Neural cell (in vitro differentiated cells): Measurements from ENCODE around the gene KIF18B. TPM values are rescaled to one million over a fixed set of nuclear protein-coding genes. Genes with fewer than 3 reads are reported as not detected.

Source experiments
- H2AFZ ChIP-seq: fragments of 200-600, 300-800 bp; sonication (generic), shearing (Covaris generic); 2 replicates; pipeline ENCODE4 v1.6.0; 2014; ENCODE audit warnings: low read depth, mild to moderate bottlenecking, antibody characterized with exemption, low read length, moderate library complexity
- H3F3A ChIP-seq: fragments of 200-600 bp; shearing (Covaris generic); 2 replicates; pipeline ENCODE4 v1.6.1; 2016; ENCODE audit warnings: mild to moderate bottlenecking, moderate library complexity, mixed read lengths, antibody characterized with exemption, low read length; ENCODE audit not compliant: insufficient read depth, poor library complexity, severe bottlenecking
- H3K27ac ChIP-seq: fragments of 200-600, 300-800 bp; sonication (generic), shearing (Covaris generic); 2 replicates; pipeline ENCODE4 v1.5.1; 2014; ENCODE audit warnings: mild to moderate bottlenecking, low read length, moderate library complexity
- H3K27me3 ChIP-seq: fragments of 300-800, 200-600 bp; sonication (generic), shearing (Covaris generic); 2 replicates; pipeline ENCODE4 v1.6.0; 2014; ENCODE audit warnings: mild to moderate bottlenecking, low read depth, low read length, moderate library complexity; ENCODE audit not compliant: insufficient read depth
- H3K36me3 ChIP-seq: fragments of 300-800, 200-600 bp; sonication (generic), shearing (Covaris generic); 2 replicates; pipeline ENCODE4 v1.5.1; 2014; ENCODE audit warnings: mild to moderate bottlenecking, antibody characterized with exemption, low read length, moderate library complexity; ENCODE audit not compliant: insufficient read depth
- H3K4me2 ChIP-seq: fragments of 300-800, 200-600 bp; sonication (generic), shearing (Covaris generic); 2 replicates; pipeline ENCODE4 v1.6.0; 2014; ENCODE audit warnings: mild to moderate bottlenecking, low read length
- H3K4me3 ChIP-seq: fragments of 300-800, 200-600 bp; sonication (generic), shearing (Covaris generic); 2 replicates; pipeline ENCODE4 v1.5.1; 2014; ENCODE audit warnings: mild to moderate bottlenecking, low read length, moderate library complexity
- H3K79me2 ChIP-seq: fragments of 200-600 bp; shearing (Covaris generic); replicated peaks from 2 replicates; pipeline ENCODE4 v1.6.0; 2014; ENCODE audit warnings: mild to moderate bottlenecking, low read length, moderate library complexity; ENCODE audit not compliant: insufficient read depth
- H3K9ac ChIP-seq: fragments of 300-800, 200-600 bp; sonication (generic), shearing (Covaris generic); 2 replicates; pipeline ENCODE4 v1.6.1; 2016; ENCODE audit warnings: mild to moderate bottlenecking, low read length, mixed read lengths
- H3K9me2 ChIP-seq: fragments of 200-600 bp; shearing (Covaris generic); 2 replicates; pipeline ENCODE4 v1.6.1; 2016; ENCODE audit warnings: mild to moderate bottlenecking, low read length, mixed read lengths; ENCODE audit not compliant: insufficient read depth
- H3K9me3 ChIP-seq: fragments of 200-600, 300-800 bp; sonication (generic), shearing (Covaris generic); 2 replicates; pipeline ENCODE4 v1.6.1; 2016; ENCODE audit warnings: mild to moderate bottlenecking, mixed run types, low read length, moderate library complexity, mixed read lengths
- H4K20me1 ChIP-seq: fragments of 200-600 bp; shearing (Covaris generic); 2 replicates; pipeline ENCODE4 v1.6.1; 2016; ENCODE audit warnings: mild to moderate bottlenecking, mixed run types; ENCODE audit not compliant: insufficient read depth
- CTCF ChIP-seq: fragments of 450-650 bp; IDR thresholded peaks from 2 replicates; pipeline ENCODE4 v1.5.1; 2014; ENCODE audit warnings: antibody characterized with exemption, mild to moderate bottlenecking, moderate library complexity; ENCODE audit not compliant: poor library complexity, severe bottlenecking
- EP300 ChIP-seq: fragments of 450-650 bp; conservative IDR thresholded peaks from 2 replicates; pipeline ENCODE4 v1.6.1; 2014; ENCODE audit warnings: antibody characterized with exemption, mild to moderate bottlenecking, moderate library complexity; ENCODE audit not compliant: poor library complexity, severe bottlenecking
- EZH2 ChIP-seq: fragments of 200-600, 300-800 bp; shearing (Covaris generic), sonication (generic); IDR thresholded peaks from 2 replicates; pipeline ENCODE4 v1.6.1; 2014; ENCODE audit warnings: antibody characterized with exemption, low read length, borderline replicate concordance, mild to moderate bottlenecking; ENCODE audit not compliant: insufficient read depth, poor library complexity, severe bottlenecking
- MXI1 ChIP-seq: fragments of 450-650 bp; conservative IDR thresholded peaks from 2 replicates; pipeline ENCODE4 v1.6.1; 2014; ENCODE audit warnings: antibody characterized with exemption, mild to moderate bottlenecking; ENCODE audit not compliant: poor library complexity, severe bottlenecking
- POLR2AphosphoS5 ChIP-seq: IDR thresholded peaks from 2 replicates; pipeline ENCODE4 v1.6.1; 2012
- RAD21 ChIP-seq: fragments of 450-650 bp; conservative IDR thresholded peaks from 2 replicates; pipeline ENCODE4 v1.6.1; 2014; ENCODE audit warnings: antibody characterized with exemption, mild to moderate bottlenecking, moderate library complexity
- REST ChIP-seq: IDR thresholded peaks from 2 replicates; pipeline ENCODE4 v1.6.1; 2012; ENCODE audit warnings: borderline replicate concordance
- SMC3 ChIP-seq: fragments of 450-650 bp; conservative IDR thresholded peaks from 2 replicates; pipeline ENCODE4 v1.6.1; 2014; ENCODE audit warnings: antibody characterized with exemption, mild to moderate bottlenecking, moderate library complexity; ENCODE audit not compliant: poor library complexity
- TAF1 ChIP-seq: IDR thresholded peaks from 2 replicates; pipeline ENCODE4 v1.6.1; 2012; ENCODE audit warnings: low read depth
- polyA plus RNA-seq: library from polyadenylated mRNA; depleted of rRNA; stranded (reverse); fragments of >200 nt; gene quantifications from 2 replicates; pipeline ENCODE4 v1.2.3, GENCODE V29; 2014

Gene KIF18B
- polyA plus RNA-seq, 1 donor from 2014 or later = 0.10 TPM

GRCh38 chr17:44878627-44879221, 68.8 kb downstream of the KIF18B start:
- Histone ChIP-seq H3K27ac (no peak overlapping the region), H3K4me2 (no peak overlapping the region), H3K9me3 (no peaks in the 10 kb centered on the region), H3K4me3 (no peak overlapping the region), H3K9ac (no peak overlapping the region), H3K27me3 (no peaks in the 10 kb centered on the region), H4K20me1 (no peaks in the 10 kb centered on the region), H3K9me2 (no peaks in the 10 kb centered on the region), H3F3A (no peaks in the 10 kb centered on the region), H3K79me2 (no peaks in the 10 kb centered on the region), H3K36me3 (no peaks in the 10 kb centered on the region), H2AFZ (no peak overlapping the region)
- TF ChIP-seq SMC3 (peak; percentile 73), CTCF (peak; percentile 67), RAD21 (peak; percentile 56), EP300 (no peak), MXI1 (no peak), TAF1 (no peak)

GRCh38 chr17:44877121-44877520, 70.5 kb downstream of the KIF18B start:
- Histone ChIP-seq H3K36me3 (no peaks in the 10 kb centered on the region), H3K9me3 (no peaks in the 10 kb centered on the region)
- TF ChIP-seq SMC3 (no peak), EP300 (no peak), CTCF (no peak)

DNA sequence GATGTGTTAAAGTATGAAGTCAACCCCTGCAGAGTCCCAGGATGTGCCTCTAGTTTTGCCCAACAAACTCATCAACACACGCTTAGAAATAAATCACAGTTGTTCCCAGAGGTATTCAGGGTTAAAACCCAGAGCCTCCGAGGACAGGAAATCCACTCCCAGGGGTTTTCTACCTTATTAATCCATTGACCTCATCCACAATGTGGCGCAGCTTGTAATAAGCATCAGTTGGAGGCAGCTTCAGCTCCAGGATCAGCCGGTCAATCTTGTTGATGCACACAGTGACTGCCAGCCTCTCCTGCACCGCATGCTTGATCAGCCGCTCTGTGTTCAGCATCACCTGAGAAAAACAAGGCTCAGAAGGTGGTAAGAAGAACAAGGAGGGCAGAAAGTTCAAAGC, 71.8 kb downstream of the KIF18B start:
- Histone ChIP-seq H3K9me2 (no peaks in the 10 kb centered on the region), H2AFZ (no peak overlapping the region), H3K4me3 (no peak overlapping the region), H3K27ac (no peak overlapping the region), H3K4me2 (no peak overlapping the region), H3K9me3 (no peaks in the 10 kb centered on the region), H3K27me3 (no peaks in the 10 kb centered on the region), H4K20me1 (no peaks in the 10 kb centered on the region), H3K36me3 (no peaks in the 10 kb centered on the region), H3K9ac (no peak overlapping the region), H3K79me2 (no peaks in the 10 kb centered on the region), H3F3A (no peaks in the 10 kb centered on the region)
- no peak for TF ChIP-seq SMC3
- TF ChIP-seq MXI1 = no peak
- no peak for TF ChIP-seq POLR2AphosphoS5
- TF ChIP-seq TAF1 = no peak
- no peak for TF ChIP-seq REST
- no peak for TF ChIP-seq EZH2
- TF ChIP-seq EP300 = no peak
- no peak for TF ChIP-seq CTCF
- TF ChIP-seq RAD21 = no peak

More at GRCh38 chr17:44877121-44877520, 70.5 kb downstream of the KIF18B start:
- no peaks in the 10 kb centered on the region for H3F3A ChIP-seq
- H3K9ac ChIP-seq = no peak overlapping the region
- no peak overlapping the region for H3K4me3 ChIP-seq
- no peak overlapping the region for H3K27ac ChIP-seq
- H4K20me1 ChIP-seq = no peaks in the 10 kb centered on the region
- no peaks in the 10 kb centered on the region for H3K27me3 ChIP-seq
- H3K9me2 ChIP-seq = no peaks in the 10 kb centered on the region
- no peaks in the 10 kb centered on the region for H3K79me2 ChIP-seq
- no peak overlapping the region for H2AFZ ChIP-seq
- no peak overlapping the region for H3K4me2 ChIP-seq
